B cell (primary cell): Measurements from ENCODE around the gene TRPM1. TPM values are rescaled to one million over a fixed set of nuclear protein-coding genes. Genes with fewer than 3 reads are reported as not detected.

Source experiments
- ATAC-seq: fragments of 200-7000 bp; cut with Tn5 transposase; one replicate; pipeline ENCODE4 v1.10.0; 2021; ENCODE audit warnings: low read depth, mild to moderate bottlenecking, moderate number of reproducible peaks, moderate library complexity
- CTCF ChIA-PET: fragments of 350-600 bp; sonication (Branson Sonifier 250); formaldehyde crosslinking; loops from one replicate; lab custom pipeline; 2021; ENCODE audit warnings: antibody characterized with exemption, inconsistent platforms; lab: Charles Lee
- POLR2A ChIA-PET: fragments of 350-600 bp; sonication (Branson Sonifier 250); formaldehyde crosslinking; loops from one replicate; lab custom pipeline; 2021; ENCODE audit warnings: antibody characterized with exemption; lab: Charles Lee
- DNase-seq: peaks from one replicate; pipeline ENCODE4 v3.0.0; 2013
- H2AFZ ChIP-seq: 2 replicates; pipeline ENCODE4 v1.6.1; 2012; ENCODE audit warnings: mild to moderate bottlenecking, low read depth, low read length; ENCODE audit not compliant: insufficient read depth, poor library complexity, severe bottlenecking
- H3K27ac ChIP-seq, 2 donors: 1 replicate in 1 of 2; 2 replicates in 1 of 2; pipeline ENCODE4 v1.5.1; 2012 to 2013; ENCODE audit warnings: low read length in 2 of 2, mild to moderate bottlenecking in 2 of 2, moderate library complexity in 1 of 2
- H3K27me3 ChIP-seq, 4 experiments: fragments of 200-600 bp in 1 of 4; sonication (generic) in 1 of 4; replicated peaks in 1 of 4; 1 replicate in 2 of 4; 2 replicates in 2 of 4; pipeline versions ENCODE4 v1.6.1 to v1.7.0; 2013 to 2016; ENCODE audit warnings: low read length in 3 of 4, mild to moderate bottlenecking in 2 of 4, mixed read lengths in 1 of 4, moderate library complexity in 1 of 4; ENCODE audit not compliant: insufficient read depth in 4 of 4, control insufficient read depth in 3 of 4; ENCODE audit errors: control extremely low read depth in 1 of 4
- H3K36me3 ChIP-seq, 2 experiments: replicated peaks in 1 of 2; 1 replicate in 1 of 2; 2 replicates in 1 of 2; pipeline versions ENCODE4 v1.6.1 to v1.7.1; 2013; ENCODE audit warnings: low read length in 1 of 2; ENCODE audit not compliant: insufficient read depth in 2 of 2, control insufficient read depth in 1 of 2; ENCODE audit errors: control extremely low read depth in 1 of 2, extremely low read depth in 1 of 2
- H3K4me1 ChIP-seq, 2 donors: fragments of 200-600 bp in 1 of 2; sonication (generic) in 1 of 2; 1 replicate in 1 of 2; 2 replicates in 1 of 2; pipeline versions ENCODE4 v1.5.1 to v1.6.1; 2013 to 2017; ENCODE audit warnings: low read length in 2 of 2; ENCODE audit not compliant: control insufficient read depth in 2 of 2, insufficient read depth in 2 of 2
- H3K4me2 ChIP-seq: replicated peaks from 2 replicates; pipeline ENCODE3; 2012; ENCODE audit warnings: mild to moderate bottlenecking, low read depth, low read length; ENCODE audit not compliant: poor library complexity, severe bottlenecking
- H3K4me3 ChIP-seq, 5 experiments: fragments of 200-600 bp in 1 of 5; sonication (generic) in 1 of 5; 1 replicate in 3 of 5; 2 replicates in 2 of 5; pipeline versions ENCODE4 v1.5.1 to v1.7.0; 2011 to 2016; ENCODE audit warnings: low read length in 4 of 5, mild to moderate bottlenecking in 4 of 5, low read depth in 2 of 5, control low read depth in 1 of 5, moderate library complexity in 1 of 5; ENCODE audit not compliant: insufficient read depth in 1 of 5; ENCODE audit errors: control extremely low read depth in 1 of 5, extremely low read depth in 1 of 5
- H3K79me2 ChIP-seq: fragments of 200-600 bp; sonication (generic); one replicate; pipeline ENCODE4 v1.6.0; 2016; ENCODE audit warnings: low read length; ENCODE audit not compliant: control insufficient read depth, insufficient read depth
- H3K9ac ChIP-seq: fragments of 200-600 bp; sonication (generic); 2 replicates; pipeline ENCODE4 v1.6.1; 2017; ENCODE audit warnings: mild to moderate bottlenecking, low read length, moderate library complexity
- H3K9me3 ChIP-seq, 3 donors: one replicate each; pipeline versions ENCODE4 v1.6.1 to v1.7.1; 2013; ENCODE audit warnings: low read length in 2 of 3; ENCODE audit not compliant: control insufficient read depth in 2 of 3, insufficient read depth in 1 of 3; ENCODE audit errors: control extremely low read depth in 1 of 3
- H4K20me1 ChIP-seq: 2 replicates; pipeline ENCODE4 v1.6.0; 2012; ENCODE audit warnings: mild to moderate bottlenecking, low read length; ENCODE audit not compliant: insufficient read depth, control insufficient read depth, poor library complexity, severe bottlenecking
- H3K27ac Mint-ChIP-seq: one replicate; pipeline ENCODE4 v1.8.0; 2021; ENCODE audit warnings: mixed read lengths
- H3K27me3 Mint-ChIP-seq: one replicate; pipeline ENCODE4 v1.8.0; 2021; ENCODE audit warnings: mixed read lengths
- H3K4me1 Mint-ChIP-seq: one replicate; pipeline ENCODE4 v1.8.0; 2021; ENCODE audit warnings: mixed read lengths
- H3K4me3 Mint-ChIP-seq: one replicate; pipeline ENCODE4 v1.8.0; 2021; ENCODE audit warnings: mixed read lengths
- H3K9me3 Mint-ChIP-seq: one replicate; pipeline ENCODE4 v1.8.0; 2022; ENCODE audit warnings: mixed read lengths; ENCODE audit not compliant: insufficient read depth
- CTCF ChIP-seq: fragments of 200-600 bp; IDR thresholded peaks from one replicate; pipeline ENCODE4 v1.8.0; 2022; ENCODE audit warnings: antibody characterized with exemption, mild to moderate bottlenecking
- EZH2 ChIP-seq: IDR thresholded peaks from 2 replicates; pipeline ENCODE4 v1.6.1; 2012; ENCODE audit warnings: borderline replicate concordance, low read depth, mild to moderate bottlenecking, moderate library complexity, low read length; ENCODE audit not compliant: insufficient read depth, poor library complexity, severe bottlenecking
- WGBS: methylation state at CpG from one replicate; pipeline ENCODE4 v1.1.5; 2013; ENCODE audit warnings: missing lambda C conversion rate; ENCODE audit not compliant: insufficient coverage; 5-methylcytosine and 5-hydroxymethylcytosine counted together
- intact Hi-C: fragments of 100-400 bp; cut with micrococcal nuclease; formaldehyde crosslinking; loops from one replicate; pipeline ENCODE4 v1.10.0; 2022
- polyA plus RNA-seq: library from polyadenylated mRNA; depleted of rRNA; stranded (reverse); fragments of >200 nt; gene quantifications from 2 replicates; pipeline ENCODE4 v1.2.3, GENCODE V29; 2012
- total RNA-seq, 2 donors: library from RNA; stranded (reverse); fragments of 120-200 nt in 1 of 2; gene quantifications; 1 replicate in 1 of 2; 2 replicates in 1 of 2; pipeline versions ENCODE4 v1.2.3 to v1.2.4, GENCODE V29; 2013 to 2022

TRPM1 gene
- total and polyA plus RNA-seq, 2 donors (not counting 1 experiment from before 2014, with no cell fraction given), result 0.07 TPM; not detected in 1

GRCh38 chr15:31065824-31066223, 35.7 kb downstream of the TRPM1 start:
- Histone ChIP-seq H3K36me3 (no peaks in the 10 kb centered on the region), H3K79me2 (no peaks in the 10 kb centered on the region), H3K27ac (no peak overlapping the region), H3K4me3 (no peak overlapping the region), H3K27me3 (no peaks in the 10 kb centered on the region), H3K4me2 (no peak overlapping the region), H3K9ac (no peak overlapping the region), H3K9me3 (no peaks in the 10 kb centered on the region), H2AFZ (no peak overlapping the region), H3K4me1 (no peaks in the 10 kb centered on the region), H4K20me1 (no peaks in the 10 kb centered on the region)
- 95% methylated on average over 6 of the region's 6 CpGs for WGBS
- Mint-ChIP-seq H3K4me3 (no peak overlapping the region), H3K9me3 (no peaks in the 10 kb centered on the region), H3K27ac (no peak overlapping the region), H3K4me1 (peaks cover 6% of the 10 kb centered on the region), H3K27me3 (peaks cover under 1% of the 10 kb centered on the region)
- no peak for TF ChIP-seq CTCF
- no peak for TF ChIP-seq EZH2
- ChIA-PET POLR2A (no interaction called here), CTCF (no interaction called here)
- ATAC-seq (no peak), DNase-seq (no peak)
- intact Hi-C loops, result no loop called here

GRCh38 chr15:31062911-31063310, 38.6 kb downstream of the TRPM1 start:
- TF ChIP-seq EZH2 (no peak), CTCF (no peak)
- Histone ChIP-seq H3K9me3 (no peaks in the 10 kb centered on the region), H3K79me2 (no peaks in the 10 kb centered on the region), H3K4me1 (no peaks in the 10 kb centered on the region), H3K27me3 (no peaks in the 10 kb centered on the region), H3K4me2 (no peak overlapping the region), H4K20me1 (no peaks in the 10 kb centered on the region), H3K4me3 (no peak overlapping the region), H2AFZ (no peak overlapping the region), H3K27ac (no peak overlapping the region), H3K9ac (no peak overlapping the region), H3K36me3 (no peaks in the 10 kb centered on the region)
- WGBS, result 93% methylated on average over 13 of the region's 17 CpGs
- ChIA-PET CTCF (no interaction called here), POLR2A (no interaction called here)
- intact Hi-C loops, result no loop called here
- ATAC-seq (no peak), DNase-seq (no peak)
- Mint-ChIP-seq H3K4me1 (peaks cover 5% of the 10 kb centered on the region), H3K27ac (no peak overlapping the region), H3K4me3 (no peak overlapping the region), H3K27me3 (no peaks in the 10 kb centered on the region), H3K9me3 (no peaks in the 10 kb centered on the region)
